Muscle of back (tissue), 11 donors: ENCODE measurements around the gene PHF2. TPM values are rescaled to one million over a fixed set of nuclear protein-coding genes. Genes with fewer than 3 reads are reported as not detected.

ENCODE experiments used
- DNase-seq, 3 donors: peaks; one replicate each; pipeline versions ENCODE4 v3.0.0 to v3.0.0-alpha.2; 2013
- polyA plus RNA-seq, 10 donors: library from polyadenylated mRNA; unstranded; fragments of 120-200 nt; gene quantifications; one replicate each; pipeline ENCODE4 v1.2.1, GENCODE V29; 2013; ENCODE audit not compliant: insufficient read length in 10 of 10

The PHF2 gene
- polyA plus RNA-seq, 10 donors: 32.4 to 46.9 (median 35.8) TPM

DNA sequence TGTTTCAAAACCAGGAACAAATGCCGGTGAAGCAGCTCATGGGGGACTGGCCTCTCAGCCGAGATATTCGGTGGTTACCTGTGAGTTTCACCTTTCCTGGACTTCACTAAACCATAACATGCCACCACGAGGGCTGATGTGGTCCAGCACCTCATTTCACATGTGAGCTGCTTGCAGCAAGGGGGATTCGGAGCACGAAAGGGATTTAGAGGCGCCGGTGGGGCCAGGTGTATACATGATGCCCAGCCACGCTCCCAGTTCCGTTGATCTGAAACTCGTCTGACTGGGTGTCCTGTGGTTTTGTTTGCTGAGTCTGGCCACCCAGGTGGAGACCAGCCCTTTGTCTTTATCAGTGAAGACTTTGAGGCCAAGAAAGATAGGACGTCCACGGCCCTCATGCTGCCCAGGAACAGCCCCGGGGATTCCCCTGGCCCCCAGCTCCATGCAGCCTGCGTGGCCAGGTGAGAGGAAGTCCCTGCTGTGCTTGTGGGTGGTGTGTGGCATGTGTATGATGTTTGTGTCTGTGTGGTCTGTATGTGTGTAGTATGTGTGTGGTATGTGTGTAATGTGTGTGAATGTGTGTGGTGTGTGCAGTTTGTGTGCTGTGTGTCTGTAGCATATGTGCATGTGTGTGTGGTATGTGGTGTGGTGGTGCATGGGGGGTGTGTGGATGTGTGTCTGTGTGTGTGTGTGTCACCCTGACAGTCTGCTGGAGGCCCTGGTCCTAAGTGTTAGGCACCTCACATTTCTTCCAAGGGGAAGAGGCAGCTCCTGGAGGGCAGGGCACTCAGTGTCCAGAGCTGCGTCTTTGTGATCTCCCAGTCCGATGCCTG, 23.4 kb downstream of the PHF2 start:
- no peak for DNase-seq

DNA sequence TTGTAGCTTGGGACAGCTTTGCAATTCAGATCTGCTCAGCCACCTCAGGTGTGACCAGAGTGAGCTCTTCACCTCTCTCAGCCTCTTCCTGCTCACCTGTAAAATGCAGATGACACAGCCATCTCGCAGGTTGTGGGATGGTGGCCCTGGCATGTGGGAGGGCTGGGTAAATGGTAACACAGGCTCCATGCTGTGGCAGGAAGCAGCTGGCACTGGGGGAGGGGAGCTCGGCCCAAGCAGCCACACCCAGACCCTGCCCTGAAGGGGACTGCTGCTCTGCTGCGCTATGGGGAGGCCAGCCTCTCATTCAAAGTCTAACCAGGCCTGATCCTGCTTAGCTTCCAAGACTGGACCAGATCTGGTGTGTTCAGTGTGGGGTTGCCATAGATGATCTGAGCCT, 24.1 kb downstream of the PHF2 start:
- peak in 1 of 3 donors; percentile 30 for DNase-seq

DNA sequence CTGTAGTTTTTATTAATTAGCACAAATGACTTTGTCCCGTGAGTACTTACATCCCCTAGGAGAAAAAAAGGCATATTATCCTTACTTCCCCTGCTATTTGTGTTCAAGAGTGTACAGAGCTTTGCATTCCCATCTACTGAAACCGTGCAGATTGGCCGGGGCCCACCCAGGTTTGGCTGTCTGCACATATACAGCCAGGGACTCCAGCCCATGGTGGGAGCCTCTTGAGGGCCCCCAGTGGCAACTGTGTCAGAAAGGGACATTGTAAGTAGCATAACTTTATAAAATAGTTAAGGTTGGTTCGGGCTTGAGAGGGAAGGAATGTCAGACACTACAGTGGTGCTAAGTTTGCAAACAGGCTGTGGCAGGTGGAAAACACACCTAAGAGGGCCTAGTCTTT, 24.7 kb downstream of the PHF2 start:
- no peak for DNase-seq

DNA sequence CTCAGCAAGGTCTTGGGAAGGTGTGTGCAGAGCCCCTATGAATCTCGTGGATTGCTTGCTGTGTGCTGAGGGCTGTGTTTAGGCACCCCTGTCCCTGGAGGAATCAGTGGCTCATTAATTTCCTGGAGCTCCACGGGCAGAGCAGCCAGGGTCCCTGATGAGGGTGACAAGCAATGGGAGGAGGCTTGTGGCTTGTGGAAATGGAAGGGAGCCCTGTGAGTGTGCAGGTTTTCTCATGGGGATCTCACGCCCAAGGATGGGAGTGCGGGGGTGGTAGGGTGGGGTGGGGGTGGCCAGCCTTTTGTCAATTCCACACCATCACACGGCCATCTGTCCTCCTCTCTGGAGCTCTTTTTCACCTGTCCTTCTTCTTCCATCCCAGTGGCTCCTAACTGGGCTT, 25.3 kb downstream of the PHF2 start:
- DNase-seq: no peak

DNA sequence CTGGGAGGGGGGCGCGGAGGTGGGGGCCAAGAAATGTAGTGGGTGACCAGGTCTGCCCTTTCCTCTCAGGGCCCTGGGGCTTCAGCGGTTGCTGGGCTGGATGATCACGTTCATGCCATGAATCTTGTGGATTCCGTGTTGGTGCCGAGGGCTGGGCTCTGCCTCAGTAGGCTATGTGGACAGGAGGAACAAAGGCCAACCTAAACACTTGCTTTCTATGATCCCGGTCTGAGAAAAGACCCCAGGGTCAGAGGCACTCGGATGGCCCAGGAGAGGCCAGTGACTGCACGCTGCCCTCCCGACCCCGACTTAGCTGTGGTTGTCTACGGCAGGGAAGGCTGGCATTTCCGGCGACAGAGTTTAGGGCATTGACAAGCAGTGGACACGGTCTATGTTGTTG, 26.6 kb downstream of the PHF2 start:
- DNase-seq: no peak

DNA sequence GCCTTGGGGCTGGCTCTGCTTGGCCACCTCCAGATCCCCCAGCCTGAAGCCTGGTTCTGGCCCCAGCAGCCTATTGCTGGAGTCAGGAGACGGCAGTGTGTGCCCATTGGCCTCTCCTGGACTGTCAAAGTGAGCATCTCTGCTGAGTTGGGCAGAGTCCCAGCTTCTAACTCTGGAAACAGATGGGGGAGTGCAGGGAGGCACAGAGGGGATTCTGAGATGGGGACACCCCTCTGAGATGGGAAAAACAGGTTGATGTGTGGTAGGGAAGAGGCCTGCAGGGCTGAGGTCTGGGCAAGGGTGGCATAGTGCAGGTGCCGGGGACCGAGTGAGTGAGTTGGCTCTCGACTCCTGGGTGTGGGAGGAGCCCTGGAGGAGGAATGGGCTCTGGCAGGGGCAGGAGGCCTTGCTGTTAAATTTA, 27.5 kb downstream of the PHF2 start:
- no peak for DNase-seq

DNA sequence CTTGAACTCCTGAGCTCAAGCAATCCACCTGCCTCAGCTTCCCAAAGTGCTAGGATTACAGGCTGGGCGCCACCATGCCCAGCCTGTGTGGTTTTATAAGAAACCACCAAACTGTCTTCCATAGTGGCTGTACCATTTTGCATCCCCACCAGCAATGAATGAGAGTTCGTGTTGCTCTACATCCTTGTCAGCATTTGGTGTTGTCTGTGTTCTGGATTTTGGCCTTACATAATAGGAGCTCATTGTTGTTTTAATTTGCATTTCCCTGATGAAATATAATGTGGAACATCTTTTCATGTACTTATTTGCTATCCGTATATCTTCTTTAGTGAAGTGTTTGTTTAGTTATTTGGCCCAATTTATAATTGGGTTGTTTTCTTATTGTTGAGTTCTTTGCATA, 29.8 kb downstream of the PHF2 start:
- no peak for DNase-seq

DNA sequence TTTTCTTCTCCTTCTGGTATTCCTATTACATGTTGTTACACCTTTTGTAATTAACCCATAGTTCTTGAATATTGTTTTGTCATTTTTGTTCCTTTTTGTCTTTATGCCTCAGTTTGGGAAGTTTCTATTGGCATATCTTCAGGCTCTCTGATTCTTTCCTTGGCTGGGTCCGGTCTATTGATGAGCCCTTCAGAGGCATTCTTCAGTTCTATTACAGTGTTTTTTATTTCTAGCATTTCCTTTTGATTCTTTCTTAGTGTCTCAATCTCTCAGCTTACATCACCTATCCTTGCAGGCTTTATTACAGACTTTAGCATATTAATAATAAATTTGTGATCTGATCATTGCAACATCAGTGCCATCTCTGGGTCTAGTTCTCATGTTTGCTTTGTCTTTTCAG, 33.8 kb downstream of the PHF2 start:
- DNase-seq: no peak

DNA sequence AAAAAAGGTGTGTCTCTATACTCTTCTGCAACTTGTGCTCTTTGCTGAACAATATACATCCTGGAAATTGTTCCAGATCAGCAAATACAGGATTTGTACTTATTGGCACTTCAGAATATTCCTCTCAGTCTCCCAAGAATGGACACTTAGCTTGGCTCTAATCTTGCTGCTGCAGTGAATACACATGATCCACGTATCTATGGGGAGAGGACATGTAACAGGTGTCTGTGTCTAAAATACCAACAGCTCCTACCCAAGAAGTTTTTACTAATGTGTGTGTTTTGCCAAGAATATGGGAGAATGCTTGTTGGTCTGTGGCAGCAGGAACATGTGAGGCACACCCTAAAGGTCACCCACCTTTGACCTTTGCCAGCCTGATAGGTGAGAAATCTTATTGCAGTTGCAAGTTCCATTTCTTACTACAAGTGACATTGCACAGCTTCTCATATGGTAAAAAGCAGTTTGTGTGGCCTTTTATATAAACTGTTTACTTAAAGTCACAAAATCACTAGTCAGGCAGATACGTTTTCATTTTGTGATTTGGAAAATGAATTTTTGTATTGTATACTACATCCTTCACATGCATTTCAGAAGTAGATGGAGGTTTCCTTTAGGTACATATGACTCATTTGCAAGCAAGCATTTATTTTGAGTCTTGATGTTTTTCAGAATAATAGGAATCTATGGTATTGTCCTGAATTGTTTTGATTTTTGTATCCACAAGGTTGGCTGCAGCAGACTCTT, 35.8 kb downstream of the PHF2 start:
- no peak for DNase-seq

DNA sequence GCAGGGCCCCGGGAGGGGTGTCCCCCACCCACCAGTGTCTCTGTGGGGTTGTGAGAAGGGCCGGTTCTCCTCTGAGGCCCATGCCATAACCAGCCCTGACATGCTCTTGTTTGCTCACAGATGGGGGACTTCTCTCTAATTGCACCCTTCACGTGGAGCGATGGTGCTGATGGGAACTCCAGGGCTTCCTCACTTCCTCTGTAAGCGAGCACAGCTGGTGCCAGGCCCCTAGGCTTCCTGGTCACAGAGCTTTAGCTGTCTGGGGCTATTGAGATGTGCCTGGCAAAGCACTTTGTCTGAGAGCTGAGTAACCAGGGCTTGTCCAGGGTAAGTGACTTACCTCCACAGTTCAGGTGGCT, 36.4 kb downstream of the PHF2 start:
- DNase-seq: no peak

DNA sequence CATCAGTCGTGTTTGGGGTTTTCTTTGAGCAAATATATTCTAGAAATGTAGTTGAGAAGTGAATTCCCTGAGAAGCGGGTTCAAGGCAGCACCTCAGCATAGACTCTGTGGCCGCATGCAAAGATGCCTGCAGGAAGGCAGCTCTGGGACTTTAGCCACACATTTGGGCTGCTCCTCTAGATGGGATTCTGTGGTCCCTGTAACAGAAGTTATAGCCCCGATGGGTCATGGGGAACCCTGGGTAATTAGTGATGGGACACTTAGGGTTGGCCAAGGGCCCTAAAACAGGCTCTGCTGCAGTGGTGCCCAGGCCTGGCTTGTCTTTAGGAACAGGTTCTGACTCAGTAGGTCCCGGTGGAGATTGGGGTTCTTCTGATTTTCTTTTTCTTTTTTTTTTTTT, 36.8 kb downstream of the PHF2 start:
- DNase-seq: no peak

DNA sequence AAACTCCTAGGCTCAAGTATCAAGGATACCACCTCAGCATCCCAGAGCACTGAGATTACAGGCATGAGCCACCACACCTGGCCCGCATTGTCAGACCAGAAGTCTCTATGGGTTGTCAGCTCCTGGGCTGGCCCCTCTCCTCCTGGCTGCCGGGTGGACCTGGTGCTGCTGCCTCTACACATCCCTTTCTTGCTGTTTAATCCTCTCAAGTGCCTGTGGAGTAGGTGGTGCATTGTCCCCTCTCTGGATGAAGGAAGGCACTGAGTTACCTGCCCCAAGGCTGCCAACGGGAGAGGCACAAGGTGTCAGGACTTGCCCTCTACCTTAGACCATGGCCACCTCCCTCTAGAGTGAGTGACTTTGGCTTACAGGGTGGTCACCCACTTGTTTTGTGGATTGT, 37.4 kb downstream of the PHF2 start:
- DNase-seq: no peak

DNA sequence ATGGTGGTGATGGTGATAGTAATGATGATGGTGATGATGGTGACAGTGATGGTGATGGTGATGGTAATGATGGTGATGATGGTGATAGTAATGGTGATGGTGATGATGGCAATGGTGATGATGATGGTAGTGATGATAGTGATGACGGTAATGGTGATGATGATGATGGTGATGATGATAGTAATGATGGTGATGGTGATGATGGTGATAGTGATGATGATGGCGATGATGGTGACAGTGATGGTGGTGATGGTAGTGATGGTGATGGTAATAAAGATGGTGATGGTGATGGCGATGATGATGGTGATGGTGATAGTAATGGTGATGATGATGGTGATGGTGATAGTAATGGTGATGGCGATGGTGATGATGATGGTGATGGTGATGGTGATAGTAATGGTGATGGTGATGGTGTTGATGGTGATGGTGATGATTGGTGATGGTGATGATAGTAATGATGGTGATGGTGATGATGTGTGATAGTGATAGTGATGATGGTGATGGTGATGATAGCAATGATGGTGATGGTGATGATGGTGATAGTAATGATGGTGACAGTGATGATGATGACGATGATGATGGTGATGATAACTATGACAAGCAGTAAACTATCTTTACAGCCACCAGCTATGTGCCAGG, 38.6 kb downstream of the PHF2 start:
- no peak for DNase-seq

DNA sequence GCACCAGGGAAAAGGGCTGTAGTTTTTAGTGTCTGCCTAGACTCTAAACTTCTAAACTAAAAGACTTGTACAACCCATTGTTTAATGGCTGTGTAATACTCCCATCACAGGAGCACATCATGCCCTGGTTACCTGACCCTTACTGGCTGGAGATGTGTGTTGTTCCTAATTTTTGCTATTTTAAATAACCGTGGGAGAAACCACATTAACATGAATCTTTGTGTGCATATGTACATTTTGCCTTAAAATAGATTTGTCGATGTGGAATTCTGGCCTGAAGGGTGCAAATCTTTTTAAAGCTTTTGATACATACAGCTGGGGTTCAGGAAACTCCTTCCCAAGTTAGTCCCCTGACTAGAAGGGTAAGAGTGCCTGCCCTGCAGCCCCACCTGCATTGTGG, 39.7 kb downstream of the PHF2 start:
- DNase-seq: no peak

DNA sequence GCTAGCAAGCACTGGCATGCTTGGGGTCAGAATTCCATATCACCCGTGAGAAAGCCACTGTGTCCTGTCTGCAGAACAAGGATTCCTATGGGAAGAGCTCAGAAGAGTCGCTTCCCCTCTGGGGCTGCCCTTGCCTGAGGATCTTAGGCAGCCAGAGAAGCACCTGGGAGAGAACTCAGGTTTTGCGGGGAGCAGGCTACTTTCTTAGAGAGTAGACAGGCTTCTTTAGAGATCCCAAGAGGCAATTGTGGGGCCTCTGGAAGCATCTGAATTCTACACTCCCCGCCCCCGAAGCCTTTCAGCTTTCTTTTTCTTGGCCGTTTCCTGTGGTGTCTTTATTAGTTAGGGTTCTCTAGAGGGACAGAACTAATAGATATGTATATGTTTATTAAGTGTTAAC, 40.9 kb downstream of the PHF2 start:
- DNase-seq: peak in 1 of 3 donors; percentile 23

DNA sequence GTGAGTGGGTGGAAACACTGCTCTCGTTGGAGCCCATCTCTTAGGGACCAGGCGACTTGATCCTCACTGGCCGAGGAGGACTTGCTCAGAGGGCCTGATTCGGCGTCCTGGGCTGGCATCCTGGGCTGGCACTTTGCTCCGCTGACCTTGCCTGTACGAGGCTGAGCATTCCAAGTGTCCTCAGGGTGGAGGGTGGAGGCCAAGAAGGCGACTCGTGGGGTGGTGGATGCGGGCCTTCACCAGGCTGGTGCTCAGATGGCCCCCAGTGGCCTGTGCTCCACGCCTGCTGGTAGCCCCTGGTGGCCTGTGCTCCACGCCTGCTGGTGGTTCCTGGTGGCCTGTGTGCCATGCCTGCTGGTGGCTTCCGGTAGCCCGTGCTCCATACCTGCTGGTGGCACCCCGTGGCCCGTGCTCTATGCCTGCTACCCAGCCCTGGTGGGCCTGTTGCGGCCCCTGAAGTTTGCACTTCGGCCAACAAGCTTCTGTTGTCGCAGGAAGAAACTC, 42.9 kb downstream of the PHF2 start:
- no peak for DNase-seq

DNA sequence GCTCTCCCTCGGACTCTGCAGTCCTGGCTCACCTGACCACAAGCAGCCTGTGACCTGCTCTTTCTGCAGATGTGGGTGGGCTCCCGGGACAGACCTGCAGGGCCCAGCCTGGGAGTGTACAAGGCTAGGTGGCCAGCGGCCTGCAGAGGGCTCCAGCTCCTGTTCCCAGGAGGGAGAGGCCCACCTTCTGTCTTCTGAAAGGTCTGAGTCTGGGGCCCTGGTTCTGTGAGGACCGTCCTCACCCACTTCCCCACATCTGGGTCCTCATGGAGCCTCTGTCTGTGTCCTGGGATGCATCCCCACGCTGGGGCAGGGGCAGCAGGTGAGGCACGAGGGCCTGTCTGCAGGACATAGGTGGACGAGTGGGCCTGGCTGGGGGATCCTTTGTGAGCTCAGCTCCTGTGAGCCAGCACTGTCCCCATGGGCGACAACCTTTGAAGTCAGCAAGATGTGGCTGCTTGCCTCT, 43.7 kb downstream of the PHF2 start:
- no peak for DNase-seq

DNA sequence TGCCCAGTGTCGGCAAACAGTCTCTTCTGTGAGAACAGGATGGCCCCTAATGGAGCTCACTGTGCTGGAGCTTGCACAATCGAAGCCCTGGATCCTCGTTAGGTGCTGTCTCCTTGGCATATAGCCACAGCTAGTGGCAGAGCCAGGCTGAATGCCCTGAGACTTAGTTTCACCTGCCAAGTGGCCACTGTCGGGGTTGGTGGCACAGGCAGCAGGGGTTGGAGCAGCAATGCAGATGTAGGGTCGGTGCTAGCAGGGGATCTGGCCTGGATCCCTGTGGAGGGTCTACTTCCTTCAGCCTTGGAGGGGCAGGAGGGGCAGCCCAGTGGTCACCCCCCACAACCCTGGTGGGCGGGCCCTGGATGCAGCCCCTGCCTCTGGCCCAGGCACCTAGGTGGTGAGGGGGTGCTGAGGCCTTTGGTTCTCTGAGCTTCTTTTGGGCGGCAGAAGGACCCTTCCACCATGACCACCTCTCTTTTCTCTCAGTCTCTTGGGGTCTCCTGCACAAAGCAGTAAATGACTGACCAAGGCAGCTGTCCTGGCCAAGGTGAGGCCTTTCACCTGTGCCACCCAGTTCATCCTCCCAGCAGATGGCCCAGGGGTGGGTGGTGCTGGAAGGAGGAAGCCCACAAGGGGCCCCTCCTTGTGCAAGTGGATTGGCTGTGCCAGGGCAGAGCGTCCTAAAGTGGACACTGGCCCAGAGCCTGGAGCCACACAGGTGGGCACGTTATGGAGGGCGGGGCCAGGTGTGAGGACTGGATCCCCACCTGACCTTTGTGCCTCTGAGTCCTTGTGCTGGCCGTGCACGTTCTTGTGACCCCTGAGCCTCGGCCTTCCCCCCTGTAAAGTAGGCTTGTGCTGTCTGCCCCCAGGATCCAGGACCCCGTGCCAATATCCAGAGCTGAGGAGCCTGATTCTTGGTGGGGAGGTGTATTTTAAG, 44.8 kb downstream of the PHF2 start:
- no peak for DNase-seq

DNA sequence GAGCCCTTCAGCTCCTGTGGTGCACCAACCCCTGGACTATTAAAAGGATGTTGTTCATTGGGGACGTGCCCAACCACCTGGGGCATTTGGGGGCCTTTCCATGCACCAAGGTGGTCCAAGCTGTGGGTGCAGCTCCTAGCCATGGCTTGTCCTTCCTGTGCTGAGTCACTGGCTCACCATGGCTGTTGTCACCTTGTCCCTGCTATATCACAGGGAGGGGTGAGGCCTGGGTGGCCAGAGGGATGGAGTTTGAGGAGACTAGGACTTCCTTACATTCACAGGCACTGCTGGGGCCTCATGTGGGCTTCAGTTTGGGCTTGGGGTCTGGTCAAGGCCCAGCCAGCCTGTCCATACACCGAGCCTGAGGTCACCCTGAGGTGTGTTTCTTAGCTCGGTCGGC, 45.5 kb downstream of the PHF2 start:
- DNase-seq: no peak

DNA sequence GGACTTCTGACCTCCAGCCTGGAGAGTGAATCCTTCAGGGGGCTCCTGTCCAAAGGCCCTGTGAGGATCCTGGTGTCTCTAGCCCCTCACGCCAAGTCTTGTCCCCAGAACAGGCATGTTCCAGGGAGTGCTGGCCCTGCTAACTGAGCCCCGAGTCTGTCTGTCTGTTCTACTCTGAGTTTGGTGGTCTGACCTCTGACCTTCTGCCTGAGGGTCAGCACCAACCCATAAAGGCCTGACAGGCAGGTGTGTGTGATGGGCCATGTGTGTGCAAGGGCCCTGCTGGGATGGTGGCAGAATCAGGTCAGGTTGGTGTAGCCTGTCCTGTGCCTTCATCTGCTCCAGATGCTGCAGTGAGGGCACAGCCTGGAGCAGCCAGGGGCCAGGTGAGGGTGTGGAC, 46.3 kb downstream of the PHF2 start:
- no peak for DNase-seq

DNA sequence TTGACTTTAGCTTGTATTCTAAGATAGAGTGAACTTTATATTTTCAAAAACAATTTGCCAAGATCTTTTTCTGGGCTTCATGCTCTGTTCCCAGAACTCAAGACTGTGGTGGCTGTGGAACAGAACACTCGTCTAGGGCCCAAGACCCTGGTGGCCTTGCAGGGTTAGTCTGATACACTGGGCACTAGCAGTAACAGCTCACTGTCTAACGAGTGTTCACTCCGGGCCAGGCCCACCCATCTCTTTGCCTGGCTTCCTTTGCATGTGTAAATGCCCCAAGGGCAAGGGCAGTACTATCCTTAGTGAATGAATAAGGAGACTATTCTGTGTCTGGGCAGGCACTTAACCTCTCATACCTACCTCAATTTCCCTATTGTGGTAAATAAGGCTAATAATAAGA, 47.4 kb downstream of the PHF2 start:
- DNase-seq: no peak

DNA sequence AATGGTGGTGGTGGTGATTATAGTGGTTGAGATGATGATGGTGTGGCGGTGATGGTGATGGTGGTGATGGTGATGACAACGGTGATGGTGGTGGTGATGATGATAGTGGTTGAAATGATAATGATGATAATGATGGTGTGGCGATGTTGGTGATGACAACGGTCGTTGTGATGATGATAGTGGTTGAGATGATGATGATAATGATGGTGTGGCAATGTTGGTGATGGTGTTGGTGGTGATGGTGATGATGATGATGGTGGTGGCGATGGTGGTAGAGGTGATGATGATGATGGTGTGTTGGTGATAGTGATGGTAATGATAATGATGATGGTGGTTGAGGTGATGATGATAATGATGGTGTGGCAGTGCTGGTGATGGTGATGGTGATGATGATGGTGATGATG, 48.0 kb downstream of the PHF2 start:
- DNase-seq: no peak
